HepG2 (cell line): ENCODE data around the gene GPT2. TPM values are rescaled to one million over a fixed set of nuclear protein-coding genes. Genes with fewer than 3 reads are reported as not detected.

Source experiments
- CEBPB ChIP-seq: IDR thresholded peaks from 2 replicates; pipeline ENCODE4 v1.6.1; 2011; ENCODE audit warnings: low read depth, low read length, improper control_type of control experiment, borderline replicate concordance
- FOXA3 ChIP-seq: IDR thresholded peaks from 2 replicates; pipeline ENCODE4 v1.6.1; 2016; ENCODE audit warnings: missing genetic modification reagents, missing compliant biosample characterization
- IKZF4 ChIP-seq: sonication (generic); formaldehyde crosslinking; IDR thresholded peaks from 2 replicates; pipeline ENCODE4 v1.5.1; 2020; ENCODE audit warnings: borderline replicate concordance, mild to moderate bottlenecking, low read depth, missing genetic modification reagents; ENCODE audit errors: not compliant biosample characterization
- JUNB ChIP-seq: sonication (generic); formaldehyde crosslinking; IDR thresholded peaks from 2 replicates; pipeline ENCODE4 v1.8.0; 2022; ENCODE audit warnings: missing genetic modification reagents, mild to moderate bottlenecking, borderline replicate concordance
- MEIS1 ChIP-seq: sonication (generic); formaldehyde crosslinking; IDR thresholded peaks from 2 replicates; pipeline ENCODE4 v1.9.0; 2021; ENCODE audit warnings: mild to moderate bottlenecking, missing genetic modification reagents, moderate library complexity, borderline replicate concordance
- MEIS2 ChIP-seq: sonication (generic); formaldehyde crosslinking; IDR thresholded peaks from 2 replicates; pipeline ENCODE4 v1.9.0; 2021; ENCODE audit warnings: mild to moderate bottlenecking, missing genetic modification reagents
- MTERF4 ChIP-seq: sonication (generic); formaldehyde crosslinking; IDR thresholded peaks from 2 replicates; pipeline ENCODE4 v1.8.0; 2023; ENCODE audit warnings: mild to moderate bottlenecking, missing genetic modification reagents
- POGZ ChIP-seq: sonication (generic); formaldehyde crosslinking; IDR thresholded peaks from 2 replicates; pipeline ENCODE4 v1.4.0; 2020; ENCODE audit warnings: mild to moderate bottlenecking, missing genetic modification reagents
- TBX2 ChIP-seq: sonication (generic); formaldehyde crosslinking; IDR thresholded peaks from 2 replicates; pipeline ENCODE4 v1.5.0; 2020; ENCODE audit warnings: missing genetic modification reagents, mild to moderate bottlenecking, borderline replicate concordance
- ZMYM2 ChIP-seq: sonication (generic); formaldehyde crosslinking; IDR thresholded peaks from 2 replicates; pipeline ENCODE4 v1.8.0; 2022; ENCODE audit warnings: mild to moderate bottlenecking, missing genetic modification reagents
- ZNF30 ChIP-seq: sonication (generic); formaldehyde crosslinking; IDR thresholded peaks from 2 replicates; pipeline ENCODE4 v1.5.0; 2020; ENCODE audit warnings: mild to moderate bottlenecking, missing genetic modification reagents
- ZNF318 ChIP-seq: sonication (generic); formaldehyde crosslinking; IDR thresholded peaks from 2 replicates; pipeline ENCODE4 v1.4.0; 2020; ENCODE audit warnings: mild to moderate bottlenecking, missing genetic modification reagents
- ZNF326 ChIP-seq: sonication (generic); formaldehyde crosslinking; IDR thresholded peaks from 2 replicates; pipeline ENCODE4 v1.4.0; 2020; ENCODE audit warnings: missing genetic modification reagents, borderline replicate concordance
- ZNF724P ChIP-seq: sonication (generic); formaldehyde crosslinking; IDR thresholded peaks from 2 replicates; pipeline ENCODE4 v1.8.0; 2022; ENCODE audit warnings: missing genetic modification reagents, borderline replicate concordance
- ZNF770 ChIP-seq: sonication (generic); formaldehyde crosslinking; IDR thresholded peaks from 2 replicates; pipeline ENCODE4 v1.5.0; 2020; ENCODE audit warnings: mild to moderate bottlenecking, missing genetic modification reagents
- ZNF850 ChIP-seq: sonication (generic); formaldehyde crosslinking; conservative IDR thresholded peaks from 2 replicates; pipeline ENCODE4 v1.9.0; 2021; ENCODE audit warnings: mild to moderate bottlenecking, missing genetic modification reagents
- ZSCAN9 ChIP-seq: IDR thresholded peaks from 2 replicates; pipeline ENCODE4 v1.6.1; 2016; ENCODE audit warnings: borderline replicate concordance
- polyA plus RNA-seq, 8 experiments: library from polyadenylated mRNA; depleted of rRNA in 3 of 8; stranded (reverse) in 7 of 8; unstranded in 1 of 8; fragments of >200 nt; fragmentation: Illumina TruSeq in 4 of 8; extraction: Trizol in 4 of 8; gene quantifications; 2 replicates each; pipeline versions ENCODE4 v1.2.1 to v1.2.3, GENCODE V29; 2011 to 2016; ENCODE audit warnings: low read depth in 4 of 8, missing spikeins in 1 of 8, mixed read lengths in 1 of 8; ENCODE audit not compliant: insufficient read depth in 1 of 8
- total RNA-seq, 5 experiments: library from RNA; depleted of rRNA; stranded (reverse); fragments of >200 nt; fragmentation: Illumina TruSeq; extraction: Trizol; gene quantifications; 2 replicates each; pipeline ENCODE4 v1.2.3, GENCODE V29; 2016; ENCODE audit warnings: low read depth in 1 of 5

Gene GPT2
- total and polyA plus RNA-seq, 2 of the 13 experiments (the other 11 are each of a cell fraction or from before 2014, with no cell fraction given) = 138 to 267 TPM

GRCh38 chr16:46948548-46949166 is 64.5 kb downstream of the GPT2 start (continued):
- TF ChIP-seq ZNF30 (CRISPR knock-in tag) (no peak), MEIS2 (no peak), ZNF770 (CRISPR knock-in tag) (peak; percentile 91), ZMYM2 (CRISPR knock-in tag) (no peak), ZNF326 (CRISPR knock-in tag) (no peak), MTERF4 (no peak), FOXA3 (CRISPR knock-in tag) (peak; percentile 75), TBX2 (CRISPR knock-in tag) (peak; percentile 11; the same call in 1 of the 2 replicates), ZSCAN9 (CRISPR knock-in tag) (no peak), ZNF724P (no peak), POGZ (CRISPR knock-in tag) (0 out of 2 replicates have a peak, but pooled peaks have one; percentile 49), ZNF318 (CRISPR knock-in tag) (no peak), MEIS1 (CRISPR knock-in tag) (no peak), ZNF850 (CRISPR knock-in tag) (no peak), JUNB (CRISPR knock-in tag) (no peak), CEBPB (no peak), IKZF4 (no peak)
